22Rv1 (cell line): ENCODE data around the gene PLCH2.
"Not testable (repeated sequence)": the region's sequence is repeated elsewhere in the genome, so short reads cannot be mapped to it uniquely, and the experiment has no call there.

ENCODE experiments used
- H3K27ac ChIP-seq: fragments of 450-650 bp; 2 replicates; pipeline ENCODE4 v1.5.1; 2017
- ZFX ChIP-seq: fragments of 450-650 bp; IDR thresholded peaks from 2 replicates; pipeline ENCODE4 v1.6.1; 2017; ENCODE audit warnings: antibody characterized with exemption, borderline replicate concordance
- TF ChIP-seq, protein P1 (sequence below): fragments of 450-650 bp; IDR thresholded peaks from 2 replicates; pipeline ENCODE4 v1.5.1; 2017; ENCODE audit warnings: mild to moderate bottlenecking

The PLCH2 gene

DNA sequence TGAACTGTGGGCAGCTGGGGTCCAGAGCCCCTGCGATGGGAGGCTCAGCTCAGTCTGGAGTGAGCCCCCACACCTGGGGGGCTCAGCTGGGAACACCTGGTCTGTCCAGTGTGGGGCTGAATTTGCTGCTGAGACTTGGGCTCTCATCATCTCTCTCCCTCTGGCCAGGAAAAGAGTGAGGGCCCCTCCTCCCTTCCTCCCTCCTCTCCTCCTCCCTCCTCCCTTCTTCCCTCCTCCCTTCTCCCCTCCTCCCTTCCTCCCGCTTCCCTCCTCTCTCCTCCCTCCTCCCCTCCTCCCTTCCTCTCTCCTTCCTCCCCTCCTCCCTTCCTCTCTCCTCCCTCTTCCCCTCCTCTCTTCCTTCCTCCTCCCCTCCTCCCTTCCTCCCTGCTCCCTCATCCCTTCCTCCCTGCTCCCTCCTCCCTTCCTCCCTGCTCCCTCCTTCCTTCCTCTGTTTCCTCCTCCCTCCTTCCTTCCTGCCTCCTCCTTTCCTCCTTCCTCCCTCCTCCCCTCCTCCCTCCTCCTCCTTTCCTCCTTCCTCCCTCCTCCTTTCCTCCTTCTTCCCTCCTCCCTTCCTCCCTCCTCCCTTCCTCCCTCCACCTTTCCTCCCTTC, 40.2 kb upstream of the PLCH2 start:
- TF ChIP-seq, protein P1, sequence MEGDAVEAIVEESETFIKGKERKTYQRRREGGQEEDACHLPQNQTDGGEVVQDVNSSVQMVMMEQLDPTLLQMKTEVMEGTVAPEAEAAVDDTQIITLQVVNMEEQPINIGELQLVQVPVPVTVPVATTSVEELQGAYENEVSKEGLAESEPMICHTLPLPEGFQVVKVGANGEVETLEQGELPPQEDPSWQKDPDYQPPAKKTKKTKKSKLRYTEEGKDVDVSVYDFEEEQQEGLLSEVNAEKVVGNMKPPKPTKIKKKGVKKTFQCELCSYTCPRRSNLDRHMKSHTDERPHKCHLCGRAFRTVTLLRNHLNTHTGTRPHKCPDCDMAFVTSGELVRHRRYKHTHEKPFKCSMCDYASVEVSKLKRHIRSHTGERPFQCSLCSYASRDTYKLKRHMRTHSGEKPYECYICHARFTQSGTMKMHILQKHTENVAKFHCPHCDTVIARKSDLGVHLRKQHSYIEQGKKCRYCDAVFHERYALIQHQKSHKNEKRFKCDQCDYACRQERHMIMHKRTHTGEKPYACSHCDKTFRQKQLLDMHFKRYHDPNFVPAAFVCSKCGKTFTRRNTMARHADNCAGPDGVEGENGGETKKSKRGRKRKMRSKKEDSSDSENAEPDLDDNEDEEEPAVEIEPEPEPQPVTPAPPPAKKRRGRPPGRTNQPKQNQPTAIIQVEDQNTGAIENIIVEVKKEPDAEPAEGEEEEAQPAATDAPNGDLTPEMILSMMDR, result no peak
- no peak for TF ChIP-seq ZFX
- H3K27ac ChIP-seq, result no peak overlapping the region

DNA sequence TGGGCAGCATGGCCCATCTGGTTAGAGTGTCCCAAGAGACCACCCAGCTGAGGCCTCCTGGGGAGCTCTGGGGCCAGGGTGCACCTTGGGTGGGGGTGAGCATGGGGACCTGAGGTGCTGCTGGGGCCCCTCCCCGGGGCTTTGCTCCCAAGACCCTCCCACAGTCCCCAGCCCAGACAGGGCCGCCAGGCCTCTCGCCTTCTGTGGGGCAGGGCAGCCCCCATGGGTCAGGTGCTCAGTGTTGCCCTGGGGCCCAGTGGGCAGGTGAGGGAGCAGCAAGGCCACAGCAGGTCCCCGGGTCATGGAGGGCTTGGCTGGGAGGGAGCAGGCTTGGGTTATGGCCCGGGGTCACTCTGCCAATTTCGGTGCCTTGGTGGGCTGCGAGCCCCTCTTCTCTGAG, 39.2 kb upstream of the PLCH2 start:
- TF ChIP-seq ZFX, result no peak
- TF ChIP-seq, protein P1, result no peak
- H3K27ac ChIP-seq, result no peak overlapping the region

DNA sequence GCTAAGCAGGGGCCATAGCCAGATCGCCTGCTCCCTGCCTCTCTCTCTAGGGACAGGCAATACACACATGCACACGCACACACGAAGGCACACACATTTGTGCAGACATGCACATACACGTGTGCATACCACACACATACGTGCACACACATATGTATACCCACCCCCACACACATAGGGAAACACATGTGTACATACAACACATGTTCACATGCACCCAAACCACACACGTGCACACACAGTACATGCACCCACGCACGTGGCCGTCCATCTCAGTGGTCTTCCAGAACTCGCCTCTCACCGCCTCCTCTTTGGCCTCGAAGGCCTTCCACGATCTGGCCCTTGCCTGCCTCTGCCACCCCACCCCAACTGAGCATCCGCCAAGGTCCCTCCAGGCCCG, 38.5 kb upstream of the PLCH2 start:
- TF ChIP-seq, protein P1, result no peak
- TF ChIP-seq ZFX, result no peak
- no peak overlapping the region for H3K27ac ChIP-seq

DNA sequence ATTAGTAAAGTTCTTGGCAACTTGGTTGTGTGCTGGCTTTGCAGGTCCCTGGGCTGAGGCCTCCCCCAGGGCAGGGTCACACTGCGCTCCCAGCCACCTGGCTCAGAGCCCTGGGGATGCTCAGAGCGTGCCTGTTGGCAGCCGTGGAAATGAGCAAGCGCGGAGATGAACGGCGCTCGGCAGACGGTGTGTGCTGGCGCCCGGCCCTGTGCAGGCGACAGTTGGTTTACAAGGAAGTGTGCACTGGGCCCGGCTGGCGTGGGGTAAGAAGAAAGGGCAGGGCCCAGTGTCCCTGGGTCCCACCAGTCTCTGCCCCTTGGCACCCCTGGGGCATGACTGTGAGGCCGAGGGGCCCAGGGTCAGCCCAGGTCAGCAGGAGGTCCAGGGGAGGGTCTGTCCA, 38.1 kb upstream of the PLCH2 start:
- TF ChIP-seq ZFX, result no peak
- TF ChIP-seq, protein P1, result no peak
- H3K27ac ChIP-seq, result no peak overlapping the region

DNA sequence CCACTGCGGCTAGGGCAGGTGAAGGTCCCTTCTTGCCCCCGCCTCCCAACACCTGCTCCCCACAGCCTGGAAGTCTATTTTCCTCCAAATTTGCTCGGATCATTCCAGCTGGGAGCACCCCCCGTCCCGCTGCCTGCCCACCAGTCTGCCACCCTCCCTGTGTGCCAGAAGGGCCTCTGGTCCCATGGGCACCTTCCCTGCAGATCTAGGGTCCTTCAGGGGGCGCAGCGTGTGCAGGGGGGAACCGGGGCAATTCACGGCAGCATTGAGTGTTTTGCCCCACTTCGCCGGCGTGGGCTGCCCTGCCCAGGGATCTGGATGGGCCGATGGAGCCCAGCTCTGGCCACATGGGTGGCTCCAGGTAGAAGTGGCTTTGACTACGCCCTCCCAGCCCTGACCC, 37.4 kb upstream of the PLCH2 start:
- TF ChIP-seq, protein P1, result no peak
- H3K27ac ChIP-seq, result no peak overlapping the region

DNA sequence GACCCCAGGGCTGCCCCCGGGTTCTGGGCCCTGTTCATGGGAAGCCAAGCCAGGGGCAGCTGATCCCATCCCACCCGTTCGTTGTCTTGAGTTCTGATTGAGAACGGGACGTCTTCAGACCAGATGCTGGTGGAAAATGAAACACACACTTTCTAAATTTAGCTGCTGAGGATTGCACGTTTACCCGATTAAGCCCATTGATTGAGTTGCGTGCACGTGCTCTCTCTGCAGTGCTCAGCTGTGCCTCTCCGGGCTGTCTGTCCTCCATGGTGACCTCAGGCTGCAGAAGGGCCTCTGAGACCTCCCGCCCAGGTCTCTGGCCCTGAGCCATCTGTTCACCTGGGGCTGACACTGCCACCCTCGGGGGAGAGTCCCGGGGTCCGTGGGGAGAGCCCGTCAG, 36.7 kb upstream of the PLCH2 start:
- no peak overlapping the region for H3K27ac ChIP-seq
- TF ChIP-seq, protein P1, result no peak
- no peak for TF ChIP-seq ZFX

DNA sequence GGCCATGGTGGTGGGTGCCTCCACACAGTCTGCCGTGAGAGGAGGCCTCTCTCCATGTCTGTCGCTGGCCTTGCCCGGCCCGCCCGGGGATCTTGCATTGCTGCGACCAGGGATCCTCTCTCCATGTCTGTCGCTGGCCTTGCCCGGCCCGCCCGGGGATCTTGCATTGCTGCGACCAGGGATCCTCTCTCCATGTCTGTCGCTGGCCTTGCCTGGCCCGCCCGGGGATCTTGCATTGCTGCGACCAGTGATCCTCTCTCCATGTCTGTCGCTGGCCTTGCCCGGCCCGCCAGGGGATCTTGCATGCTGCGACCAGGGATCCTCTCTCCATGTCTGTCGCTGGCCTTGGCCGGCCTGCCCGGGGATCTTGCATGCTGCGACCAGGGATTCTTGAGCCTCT, 35.7 kb upstream of the PLCH2 start:
- H3K27ac ChIP-seq, result not testable (repeated sequence)

DNA sequence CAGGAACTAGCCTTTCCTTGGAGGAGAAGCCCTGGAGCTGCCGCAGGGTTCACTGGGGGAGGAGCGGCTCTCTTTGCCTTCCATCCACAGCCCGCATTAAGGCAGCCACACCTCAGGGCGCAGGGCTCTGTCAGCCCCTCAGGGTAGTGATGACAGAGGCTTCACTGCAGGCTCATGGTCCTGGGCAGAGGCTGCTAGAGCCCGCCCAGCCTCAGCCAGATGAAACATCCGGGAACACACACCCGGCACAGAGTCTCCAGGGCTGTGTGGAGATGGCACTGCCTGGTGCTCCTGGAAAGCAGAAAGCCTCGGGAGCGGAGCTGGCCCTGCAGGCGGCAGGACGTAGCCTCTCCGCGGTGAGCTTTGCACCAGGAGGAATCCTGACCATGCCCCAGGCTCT, 34.3 kb upstream of the PLCH2 start:
- no peak for TF ChIP-seq ZFX
- TF ChIP-seq, protein P1, result no peak
- H3K27ac ChIP-seq, result no peak overlapping the region
